Left lung (tissue), 10 donors: ENCODE data around the gene PPP1R14D. TPM values are rescaled to one million over a fixed set of nuclear protein-coding genes. Genes with fewer than 3 reads are reported as not detected.

Experiments used
- ATAC-seq: fragments of 200-7000 bp; cut with Tn5 transposase; one replicate; pipeline ENCODE4 v1.9.1; 2020; ENCODE audit warnings: moderate library complexity
- DNase-seq, 4 donors: peaks; one replicate each; pipeline ENCODE4 v3.0.0-alpha.2; 2013 to 2020
- H3K27ac ChIP-seq, 2 donors: fragments of 200-600 bp; sonication (generic) in 1 of 2; one replicate each; pipeline versions ENCODE4 v1.5.0 to v1.8.0; 2020 to 2021
- H3K27me3 ChIP-seq, 2 donors: fragments of 200-600 bp; sonication (generic) in 1 of 2; one replicate each; pipeline versions ENCODE4 v1.5.0 to v1.8.0; 2020 to 2021
- H3K36me3 ChIP-seq, 2 donors: fragments of 200-600 bp; sonication (generic) in 1 of 2; one replicate each; pipeline versions ENCODE4 v1.5.0 to v1.8.0; 2020 to 2021
- H3K4me1 ChIP-seq, 2 donors: fragments of 200-600 bp; one replicate each; pipeline ENCODE4 v1.8.0; 2021
- H3K4me3 ChIP-seq, 2 donors: fragments of 200-600 bp; sonication (generic) in 1 of 2; one replicate each; pipeline versions ENCODE4 v1.5.0 to v1.8.0; 2020 to 2021; ENCODE audit warnings: mild to moderate bottlenecking in 1 of 2
- H3K9me3 ChIP-seq, 2 donors: fragments of 200-600 bp; sonication (generic) in 1 of 2; one replicate each; pipeline versions ENCODE4 v1.5.0 to v1.8.0; 2020 to 2021
- CTCF ChIP-seq, 2 donors: fragments of 200-600 bp; sonication (generic) in 1 of 2; IDR thresholded peaks; one replicate each; pipeline versions ENCODE4 v1.5.0 to v1.8.0; 2021; ENCODE audit warnings: antibody characterized with exemption in 2 of 2
- intact Hi-C, 2 donors: fragments of 100-400 bp; cut with DNase I; formaldehyde crosslinking; loops; one replicate each; pipeline versions ENCODE4 v1.11.2 to v1.14.2; 2022
- polyA plus RNA-seq, 6 donors: library from polyadenylated mRNA; unstranded; fragments of 120-200 nt; gene quantifications; one replicate each; pipeline ENCODE4 v1.2.1, GENCODE V29; 2013; ENCODE audit not compliant: insufficient read length in 6 of 6
- total RNA-seq, 2 donors: library from RNA; stranded (reverse); fragmentation: NEBNext Ultra II Directional; extraction: Animal tissue kit (Norgen Biotek cat#: 25700); gene quantifications; one replicate each; pipeline ENCODE4 v1.2.1, GENCODE V29; 2021
- donor health status: DM: no; HTN: yes; CAD: no.
- donor health status: DM: no; HTN: no; CAD: no.

PPP1R14D gene
- total and polyA plus RNA-seq, 8 donors: 0.20 to 0.50 (median 0.38) TPM; not detected in 1

GRCh38 chr15:40769274-40770146, 59.0 kb downstream of the PPP1R14D start, which contains the start of gene C15orf62:
Gene C15orf62, plus strand, starts transcription at chr15:40769980. Its CDS starts 516 bp downstream, at chr15:40770496.
- DNase-seq: peak in 3 of 4 donors; percentile 36 to 86 (median 63)
- intact Hi-C loops: no loop called here
- H3K4me1 ChIP-seq: peaks cover 15 to 50% of the 10 kb centered on the region in 2 donors
- H3K27ac ChIP-seq: peak within 1 kb of the TSS; percentile 39 to 53
- H3K9me3 ChIP-seq: no peaks in the 10 kb centered on the region
- H3K27me3 ChIP-seq: no peaks in the 10 kb centered on the region
- peaks cover 0 to 66% of the 10 kb centered on the region in 2 donors for H3K36me3 ChIP-seq
- peak within 1 kb of the TSS in 1 of 2 donors; percentile 17 for H3K4me3 ChIP-seq
- no peak for TF ChIP-seq CTCF (IDR thresholded peaks at IDR 0.05)
- peak; percentile 64 for ATAC-seq

- H3K27me3 ChIP-seq: no peaks in the 10 kb centered on the region
- H3K27ac ChIP-seq: peak overlapping the region; percentile 39 to 53
- H3K36me3 ChIP-seq: peaks cover 0 to 58% of the 10 kb centered on the region in 2 donors
- peak overlapping the region in 1 of 2 donors; percentile 17 for H3K4me3 ChIP-seq
- no peaks in the 10 kb centered on the region for H3K9me3 ChIP-seq
- no peak for TF ChIP-seq CTCF (IDR thresholded peaks at IDR 0.05)
- peaks cover 15 to 58% of the 10 kb centered on the region in 2 donors for H3K4me1 ChIP-seq
- DNase-seq: peak in 1 of 4 donors; percentile 79
- intact Hi-C loops: no loop called here
- no peak for ATAC-seq
These were observed 59.8 kb downstream of the PPP1R14D start for GRCh38 chr15:40768521-40769273.

GRCh38 chr15:40767838-40768500, 60.5 kb downstream of the PPP1R14D start:
- intact Hi-C loops: no loop called here

More at GRCh38 chr15:40767838-40768500, 60.5 kb downstream of the PPP1R14D start:
- H3K4me1 ChIP-seq: peaks cover 18 to 65% of the 10 kb centered on the region in 2 donors
- no peaks in the 10 kb centered on the region for H3K9me3 ChIP-seq
- no peak overlapping the region for H3K27ac ChIP-seq
- H3K36me3 ChIP-seq: peaks cover 0 to 51% of the 10 kb centered on the region in 2 donors
- H3K4me3 ChIP-seq: no peak overlapping the region
- ATAC-seq: no peak
- DNase-seq: no peak
- no peak for TF ChIP-seq CTCF (IDR thresholded peaks at IDR 0.05)
- no peaks in the 10 kb centered on the region for H3K27me3 ChIP-seq
